GM21529 (cell line): ENCODE results near the gene TFB1M.
"Not testable (repeated sequence)": the region's sequence is repeated elsewhere in the genome, so short reads cannot be mapped to it uniquely, and the experiment has no call there.

Experiments
- ATAC-seq: cut with Tn5 transposase; IDR thresholded peaks from one replicate; pipeline ENCODE4 v1.9.1; 2021; ENCODE audit not compliant: unreplicated experiment

Gene TFB1M

DNA sequence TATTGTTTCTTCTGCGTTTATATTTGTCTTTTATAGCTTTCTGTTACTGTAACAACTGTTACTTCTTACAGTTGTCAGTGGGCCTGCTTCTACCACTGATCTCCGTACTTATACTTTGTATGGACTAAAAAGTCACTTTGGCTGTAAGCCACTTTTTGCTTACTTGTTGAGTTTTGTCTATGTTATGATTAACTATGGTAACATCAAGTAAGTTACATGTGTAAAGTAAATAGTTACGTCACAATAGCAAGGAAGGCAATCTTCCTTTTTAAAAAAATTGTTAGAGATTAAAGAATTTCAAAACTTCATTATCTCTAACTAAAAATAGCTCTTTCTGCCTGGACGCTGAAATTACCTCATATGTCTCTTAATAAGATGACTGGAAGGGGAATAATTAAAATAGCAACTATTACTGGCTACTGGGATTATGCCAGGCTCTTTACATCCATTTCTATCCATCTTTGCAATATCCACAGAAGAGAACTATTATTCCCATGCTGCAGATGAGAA is 10.9 kb downstream of the TFB1M start:
- no peak for ATAC-seq

DNA sequence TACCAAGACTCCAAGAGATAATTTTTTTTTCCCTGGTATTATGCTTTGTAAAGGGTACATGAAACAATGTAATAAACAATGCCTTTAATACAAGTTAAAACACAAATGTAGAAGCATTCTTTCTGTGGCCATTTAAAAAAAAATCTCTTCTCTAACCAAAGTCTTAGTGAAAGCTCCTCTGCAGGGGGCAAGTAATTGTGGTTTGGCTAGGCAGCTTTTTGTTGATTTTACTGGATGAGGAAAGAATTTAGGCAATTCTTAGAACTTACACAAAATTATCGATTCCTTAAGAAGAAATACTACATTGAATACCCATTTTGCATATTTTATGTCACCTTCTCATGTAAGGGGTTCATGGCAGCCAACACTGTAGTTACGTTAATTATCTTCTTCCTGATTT is 12.4 kb downstream of the TFB1M start:
- no peak for ATAC-seq

DNA sequence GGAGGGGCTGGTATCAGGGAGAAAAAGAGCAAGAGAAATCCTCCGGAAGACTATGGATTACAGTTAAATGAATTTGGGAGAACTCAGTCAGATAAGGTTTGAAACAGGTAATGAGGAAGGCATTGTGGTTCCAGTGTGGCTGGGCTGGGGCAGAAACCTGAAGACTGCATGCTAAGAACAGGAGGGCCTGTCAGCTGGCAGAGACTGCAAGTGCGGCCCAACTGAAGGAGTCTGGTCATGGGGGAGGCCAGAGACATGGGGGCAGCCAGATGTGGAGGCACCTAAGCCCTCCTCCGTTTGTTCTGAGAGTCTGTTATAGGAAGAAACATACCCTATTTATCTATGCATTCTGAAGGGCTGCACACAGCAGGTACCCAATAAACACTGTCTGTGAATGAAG is 16.6 kb downstream of the TFB1M start:
- no peak for ATAC-seq

DNA sequence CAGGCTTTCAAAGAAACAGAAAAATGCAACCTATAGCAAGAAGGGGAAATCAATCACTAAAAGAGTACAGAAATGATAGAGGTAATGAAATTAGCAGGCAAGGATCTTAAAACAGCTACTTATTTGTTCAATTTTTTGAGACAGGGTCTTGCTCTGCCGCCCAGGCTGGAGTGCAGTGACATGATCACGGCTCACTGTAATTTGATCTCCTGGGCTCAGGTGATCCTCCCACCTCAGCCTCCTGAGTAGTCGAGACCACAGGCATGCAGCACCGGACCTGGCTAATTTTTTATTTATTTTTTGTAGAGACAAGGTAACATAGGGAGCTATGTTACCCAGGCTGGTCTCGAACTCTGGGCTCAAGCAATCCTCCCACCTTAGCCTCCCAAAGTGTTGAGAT is 21.6 kb downstream of the TFB1M start:
- ATAC-seq, result no peak

DNA sequence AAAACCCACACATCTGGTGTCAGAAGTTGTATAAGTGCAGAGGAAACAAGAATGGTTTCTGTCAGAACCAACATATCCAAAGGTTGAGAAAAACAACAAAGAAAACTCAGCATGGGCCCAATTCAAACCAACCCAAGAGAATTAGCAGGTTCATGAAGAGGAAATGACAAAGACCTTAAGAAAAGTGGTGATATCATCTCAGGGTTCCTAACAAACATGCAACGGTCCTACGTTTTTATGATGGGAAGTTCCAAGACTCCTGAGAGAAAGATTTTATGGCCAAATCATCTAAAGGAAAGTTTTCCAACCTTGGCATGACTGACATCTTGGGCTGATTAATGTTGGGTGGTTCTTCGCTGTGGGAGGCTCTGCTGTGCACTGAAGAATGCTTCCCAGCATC is 23.0 kb downstream of the TFB1M start:
- no peak for ATAC-seq

DNA sequence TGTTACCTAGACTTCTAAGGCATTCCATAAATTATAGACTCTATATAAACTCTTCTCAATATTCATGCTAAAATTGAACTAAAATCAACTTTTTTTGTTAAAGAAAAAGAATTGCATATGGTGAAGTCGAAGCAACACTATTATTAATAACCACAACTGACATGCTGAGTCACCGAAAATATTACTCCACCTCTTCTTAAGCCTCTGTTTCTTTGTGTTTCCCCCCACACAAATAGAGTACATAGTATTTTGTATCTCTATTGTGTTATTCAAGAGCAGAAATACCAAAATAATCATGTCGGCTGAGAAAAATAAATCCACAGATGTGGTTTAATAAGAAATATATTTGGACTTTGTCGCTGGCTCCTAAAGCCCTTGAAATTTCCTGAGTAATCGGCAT is 23.8 kb downstream of the TFB1M start:
- ATAC-seq, result no peak

DNA sequence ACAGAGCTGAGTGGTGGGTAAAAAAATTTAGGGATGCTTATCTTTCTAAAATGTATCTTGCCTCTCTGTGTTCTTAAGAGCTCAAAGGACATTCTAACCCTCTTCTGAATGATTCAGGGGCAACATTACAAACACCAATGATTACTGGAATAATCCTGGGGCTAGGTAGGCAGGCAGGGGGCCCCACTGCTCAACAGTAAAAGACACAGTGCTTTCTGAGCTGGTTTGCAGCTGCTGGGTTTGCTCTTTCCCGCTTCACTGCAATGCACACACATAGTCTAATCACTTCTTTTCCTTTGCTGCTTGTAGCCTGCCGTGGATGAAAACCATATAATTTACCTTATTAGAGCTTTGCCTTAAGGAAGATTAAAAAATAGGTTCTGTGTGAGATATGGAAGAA is 26.5 kb downstream of the TFB1M start:
- ATAC-seq, result no peak

DNA sequence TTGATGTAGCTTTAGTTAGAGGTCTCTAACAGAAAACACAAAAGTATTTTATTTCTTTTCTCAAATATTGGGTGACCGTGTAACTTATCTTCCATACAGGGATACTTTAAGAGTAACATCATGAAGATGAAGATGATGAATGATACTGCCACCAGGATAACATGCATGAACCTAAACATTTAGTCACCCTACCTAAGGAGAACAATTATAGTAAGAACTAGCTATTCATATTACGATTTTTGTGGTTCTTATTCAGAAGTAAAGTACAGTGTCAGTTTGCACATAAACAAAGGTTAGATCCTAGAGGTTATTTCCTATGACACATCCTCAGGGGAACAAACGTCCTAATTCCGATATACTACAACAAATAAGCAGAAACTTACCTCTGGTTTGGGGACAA is 29.5 kb downstream of the TFB1M start:
- no peak for ATAC-seq

DNA sequence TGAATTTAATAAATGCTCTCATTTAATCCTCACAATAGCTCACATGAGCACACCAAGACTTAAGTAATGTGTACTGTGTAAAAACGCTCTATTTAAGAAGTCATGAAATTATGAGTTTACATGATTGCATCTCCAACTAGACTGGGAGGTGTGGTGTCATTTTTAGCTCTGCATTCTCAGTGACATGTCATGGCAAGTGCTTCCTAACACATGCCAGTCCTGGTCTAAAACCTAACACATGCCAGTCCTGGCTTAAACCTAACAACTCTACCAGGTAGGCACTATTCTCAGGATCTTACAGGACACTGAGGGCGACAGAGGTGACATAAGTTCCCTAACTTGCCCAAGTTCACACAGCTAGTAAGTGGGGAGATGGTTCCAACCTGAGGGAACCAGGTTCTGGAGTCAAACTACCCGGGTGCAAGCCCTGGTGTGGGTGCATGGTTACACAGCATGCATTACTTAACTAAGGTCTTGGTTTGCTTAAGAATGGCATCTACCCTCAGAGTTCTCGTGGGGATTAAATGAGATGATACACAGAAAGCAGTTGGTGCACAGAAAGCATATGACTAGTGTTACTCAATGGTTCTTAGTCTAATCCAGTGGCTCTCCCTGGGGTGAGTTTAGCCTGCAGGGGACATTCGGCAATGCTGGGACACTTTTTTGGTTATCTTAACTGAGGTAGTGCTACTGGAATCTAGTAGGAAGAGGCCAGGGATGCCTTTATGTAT is 35.8 kb downstream of the TFB1M start:
- ATAC-seq, result no peak

DNA sequence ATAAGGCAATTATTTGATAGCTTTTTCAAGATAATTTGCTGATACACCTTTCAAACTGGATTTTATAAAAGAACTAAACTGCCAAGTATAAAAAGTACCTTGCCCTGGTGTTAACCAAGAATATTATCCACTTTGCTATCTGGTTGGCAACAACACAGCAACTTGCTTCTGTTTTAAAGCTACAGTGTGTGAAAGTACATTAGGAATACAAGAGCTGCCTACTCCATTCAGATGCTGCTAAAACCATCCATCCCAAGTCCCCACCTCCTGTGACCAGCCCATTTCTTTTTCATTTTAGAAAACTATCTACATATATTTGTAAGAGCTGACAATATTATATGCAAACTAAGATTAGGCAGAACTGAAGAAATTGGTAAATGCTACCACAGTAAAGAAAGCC is 37.6 kb downstream of the TFB1M start:
- no peak for ATAC-seq

DNA sequence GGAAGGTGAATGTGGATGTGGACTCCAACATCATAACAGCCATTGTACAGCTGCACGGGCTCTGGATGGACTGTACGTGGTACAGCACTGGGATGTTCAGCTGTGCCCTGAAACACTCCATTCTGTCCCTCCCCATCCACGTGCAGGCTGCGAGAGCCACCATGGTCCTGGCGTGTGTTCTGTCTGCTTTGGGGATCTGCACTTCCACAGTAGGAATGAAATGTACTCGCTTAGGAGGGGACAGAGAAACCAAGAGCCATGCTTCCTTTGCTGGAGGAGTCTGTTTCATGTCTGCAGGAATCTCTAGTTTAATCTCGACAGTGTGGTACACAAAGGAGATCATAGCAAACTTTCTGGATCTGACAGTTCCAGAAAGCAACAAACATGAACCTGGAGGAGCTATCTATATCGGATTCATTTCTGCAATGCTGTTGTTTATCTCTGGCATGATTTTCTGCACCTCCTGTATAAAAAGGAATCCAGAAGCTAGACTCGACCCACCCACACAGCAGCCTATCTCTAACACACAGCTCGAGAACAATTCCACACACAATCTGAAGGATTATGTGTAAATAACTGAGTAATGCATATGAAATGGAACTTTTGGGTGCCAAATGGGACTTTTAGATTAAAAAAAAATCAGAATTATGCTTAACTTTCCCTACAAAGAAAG is 38.3 kb downstream of the TFB1M start:
- ATAC-seq, result no peak

DNA sequence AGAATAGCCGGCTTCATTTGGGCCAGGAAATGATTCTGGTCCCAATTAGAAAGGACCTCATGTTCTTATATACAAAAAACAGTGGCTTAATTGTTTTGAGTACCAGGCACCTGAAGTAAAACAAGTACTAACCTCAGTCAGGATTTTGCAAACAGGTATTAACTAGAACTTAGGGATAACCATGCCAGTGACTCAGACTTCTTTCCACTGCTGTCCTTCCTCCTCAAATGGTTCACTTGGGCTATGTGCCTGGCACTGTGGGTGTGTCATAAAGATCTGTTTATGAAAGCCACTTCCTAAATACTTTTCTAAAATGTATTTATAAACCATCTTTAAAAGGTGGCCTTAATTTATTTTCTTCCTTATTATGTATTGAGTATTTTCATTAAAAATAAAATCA is 39.8 kb downstream of the TFB1M start:
- ATAC-seq, result no peak

DNA sequence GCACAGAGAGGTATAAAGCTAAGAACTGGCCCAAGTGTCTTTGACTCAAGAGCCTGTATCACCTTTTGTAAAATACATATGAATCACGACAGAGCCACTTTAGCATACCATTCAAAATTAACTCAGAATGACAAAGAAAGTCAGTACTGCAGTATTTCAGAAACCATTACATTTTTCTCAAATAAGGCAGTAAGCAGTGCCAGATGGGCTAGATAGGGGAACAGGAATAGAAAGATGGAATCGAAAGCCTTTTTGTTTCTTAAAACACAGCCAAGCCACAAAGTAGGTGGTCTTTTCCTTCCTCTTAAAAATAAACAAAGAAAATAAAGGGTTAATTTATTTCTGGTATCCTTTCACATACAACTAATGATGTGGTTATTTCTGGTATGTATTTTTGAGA is 40.2 kb downstream of the TFB1M start:
- no peak for ATAC-seq

DNA sequence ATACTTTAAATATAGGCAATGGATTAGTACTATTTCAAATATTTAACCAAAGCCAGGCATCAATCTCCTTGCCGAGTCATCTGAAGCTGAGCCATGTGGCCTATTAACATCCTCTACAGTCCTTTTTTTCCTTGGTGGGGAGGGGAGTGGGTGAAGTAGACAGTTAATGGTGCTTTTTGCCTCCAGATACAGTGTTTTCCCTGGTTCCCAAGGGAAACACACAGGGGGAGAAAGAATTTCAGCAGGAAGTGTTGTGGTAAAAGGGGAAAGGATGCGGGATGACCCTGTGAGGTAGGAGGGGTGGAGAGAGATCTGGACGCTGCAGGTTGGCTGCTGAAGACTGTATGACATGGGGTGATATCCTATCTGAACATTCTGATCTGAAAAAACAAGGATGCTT is 40.9 kb downstream of the TFB1M start:
- no peak for ATAC-seq

DNA sequence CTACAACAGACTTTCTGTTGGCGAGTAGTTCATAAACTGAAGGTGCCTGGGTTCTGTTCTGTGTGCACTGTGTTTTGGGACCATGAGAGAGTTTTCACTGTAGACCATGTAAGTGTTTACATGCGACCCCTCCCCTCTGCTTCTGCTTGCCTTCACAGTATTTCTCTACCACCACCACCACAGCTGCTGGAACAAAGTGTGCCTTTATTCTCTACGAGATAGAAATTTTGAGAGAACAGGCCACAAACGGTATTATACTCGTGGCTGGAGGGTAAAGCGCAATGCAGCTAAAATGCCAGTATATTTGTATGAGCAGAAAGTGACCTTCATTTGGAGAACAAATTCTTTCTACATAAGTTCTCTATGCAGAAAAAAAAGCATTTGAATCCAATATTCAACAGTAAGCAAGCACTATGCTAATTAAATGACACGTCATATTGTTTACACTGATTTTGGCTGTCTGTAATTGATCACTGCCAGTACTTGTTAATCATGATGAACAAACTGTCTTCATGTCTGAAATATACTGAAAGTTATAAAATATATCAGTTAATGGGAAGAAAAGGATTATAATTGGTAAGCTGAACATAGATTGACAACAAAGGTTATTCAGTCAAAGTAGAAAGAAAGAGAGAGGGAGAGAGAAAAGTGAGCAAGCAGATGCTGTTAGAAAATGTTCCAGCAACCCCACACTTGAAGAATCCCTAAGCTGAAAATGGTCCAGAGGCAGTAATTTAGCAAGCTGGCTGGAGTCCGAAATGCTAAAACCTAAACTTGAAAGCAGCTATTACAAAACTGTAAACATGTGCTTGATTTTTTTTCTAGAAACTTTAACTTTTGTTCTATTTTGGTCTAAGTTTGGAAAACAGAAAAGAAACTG is 41.7 kb downstream of the TFB1M start:
- no peak for ATAC-seq

DNA sequence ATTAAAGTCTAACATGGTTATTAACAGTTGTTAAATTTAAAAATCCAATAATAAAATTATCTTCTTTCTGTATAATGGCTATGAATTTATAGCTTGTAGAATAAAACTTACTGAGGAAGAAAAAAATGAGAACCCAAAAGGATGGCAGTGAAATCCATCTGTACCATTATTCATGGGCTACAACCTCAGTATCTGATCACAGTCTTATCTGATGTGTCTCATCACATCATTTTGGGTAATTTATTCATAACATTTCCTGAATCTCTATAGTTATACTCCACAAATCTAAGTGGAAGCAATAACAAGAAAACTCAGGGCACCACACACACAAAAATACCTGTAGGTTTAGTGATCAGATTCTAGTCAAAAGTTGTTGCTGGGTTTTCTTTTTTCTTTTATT is 43.1 kb downstream of the TFB1M start:
- no peak for ATAC-seq

DNA sequence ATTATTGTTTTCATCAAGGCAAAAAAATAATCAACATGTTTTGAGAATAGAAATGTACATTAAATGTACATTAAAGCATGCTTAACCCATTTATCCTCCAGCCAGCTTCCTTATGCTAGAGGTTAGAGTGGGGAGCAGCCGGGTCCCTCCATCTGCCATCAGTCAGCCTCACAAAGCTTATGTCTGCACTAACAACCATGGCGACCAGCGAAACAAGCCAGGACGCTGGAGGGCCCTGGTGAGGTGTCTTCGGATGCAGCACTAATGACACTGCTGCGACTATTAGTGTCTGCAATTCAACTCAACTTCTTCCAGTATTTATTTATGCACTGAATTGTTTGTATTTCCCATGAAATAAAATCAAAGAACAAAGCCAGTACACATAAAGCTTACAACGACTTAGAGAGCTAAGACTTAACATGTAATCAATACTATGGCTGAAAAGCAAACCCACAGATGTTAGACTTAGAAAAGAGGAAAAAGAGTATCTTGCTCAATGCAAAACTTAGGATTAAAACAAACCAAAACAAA is 43.7 kb downstream of the TFB1M start:
- ATAC-seq, result no peak

DNA sequence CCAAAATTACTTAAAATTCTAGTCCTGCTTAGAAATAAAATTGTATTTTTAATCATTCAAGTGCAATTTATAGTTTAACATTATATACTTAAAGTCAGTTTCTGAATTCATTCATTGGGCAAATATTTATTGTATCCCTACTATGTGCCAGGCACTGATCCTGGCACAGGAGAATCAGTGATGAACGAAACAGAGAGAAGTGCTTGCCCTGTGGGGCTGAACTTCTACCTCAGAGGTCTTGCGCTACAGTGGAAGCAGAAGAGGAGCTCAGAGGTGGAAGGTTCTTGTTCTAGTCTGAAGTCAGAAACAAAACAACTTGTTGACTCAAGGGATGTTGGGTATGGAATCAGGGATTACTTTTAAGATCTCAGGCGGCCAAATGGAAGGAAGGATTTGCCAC is 44.5 kb downstream of the TFB1M start:
- no peak for ATAC-seq

DNA sequence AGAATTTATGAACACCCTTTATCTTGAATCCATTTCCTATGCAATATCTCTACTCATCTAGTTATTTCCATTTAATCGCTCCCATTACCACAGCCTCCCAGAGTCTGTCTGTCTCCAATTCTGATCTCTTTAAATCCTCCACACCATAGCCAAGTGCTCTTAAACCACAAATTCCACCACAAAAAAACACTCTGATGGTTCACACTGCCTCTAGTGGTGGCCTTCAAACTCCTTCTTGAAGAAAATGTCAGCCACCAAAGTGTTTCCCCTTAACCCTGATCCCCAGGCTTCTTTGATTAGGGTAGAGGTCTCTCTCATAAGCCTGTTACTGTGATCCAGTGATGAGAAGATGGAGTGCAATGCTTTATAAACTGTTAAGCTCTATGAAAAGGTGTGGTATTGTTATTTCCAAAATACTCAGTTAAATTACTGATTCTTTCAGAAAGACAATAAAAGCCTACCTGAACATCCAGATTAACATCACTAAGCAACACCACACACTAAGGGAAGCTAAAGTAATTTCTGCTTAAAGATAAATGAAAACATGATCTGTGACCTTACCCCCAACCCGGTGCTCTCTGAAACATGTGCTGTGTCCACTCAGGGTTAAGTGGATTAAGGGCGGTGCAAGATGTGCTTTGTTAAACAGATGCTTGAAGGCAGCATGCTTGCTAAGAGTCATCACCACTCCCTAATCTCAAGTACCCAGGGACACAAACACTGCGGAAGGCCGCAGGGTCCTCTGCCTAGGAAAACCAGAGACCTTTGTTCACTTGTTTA is 46.0 kb downstream of the TFB1M start:
- ATAC-seq, result not testable (repeated sequence)

DNA sequence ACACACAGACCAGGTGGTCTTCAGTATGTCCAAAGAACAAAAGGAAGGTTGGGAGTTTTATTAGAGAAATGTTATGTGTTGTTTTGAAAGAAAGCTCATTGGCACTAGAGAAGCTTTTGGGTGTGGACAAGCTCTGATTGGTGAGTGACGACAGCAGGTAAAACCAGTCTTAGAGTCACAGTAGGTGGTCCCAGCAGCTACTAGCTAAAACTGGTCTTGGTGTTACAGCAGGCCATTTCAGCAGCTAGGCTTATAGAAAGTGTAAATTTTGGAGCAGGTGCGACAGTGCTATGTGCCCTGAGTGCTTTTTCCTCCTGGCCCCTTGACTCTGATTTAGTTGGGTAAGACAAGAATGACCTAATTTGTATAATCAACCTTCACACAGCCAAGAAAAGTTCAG is 46.9 kb downstream of the TFB1M start:
- ATAC-seq, result no peak
